RPMI7951 (cell line): ENCODE results near the gene ANTXR1. TPM values are rescaled to one million over a fixed set of nuclear protein-coding genes. Genes with fewer than 3 reads are reported as not detected.
"Not testable (repeated sequence)": the region's sequence is repeated elsewhere in the genome, so short reads cannot be mapped to it uniquely, and the experiment has no call there.

Source experiments
- DNase-seq: peaks from one replicate; pipeline ENCODE4 v3.0.0-alpha.2; 2012; ENCODE audit warnings: low read depth
- total RNA-seq: library from RNA; depleted of rRNA; stranded (reverse); fragments of >200 nt; shearing (Covaris generic); gene quantifications from 2 replicates; pipeline ENCODE4 v1.2.3, GENCODE V29; 2014

ANTXR1 gene
- total RNA-seq, 1 experiment from 2014 or later: 69.7 TPM

DNA sequence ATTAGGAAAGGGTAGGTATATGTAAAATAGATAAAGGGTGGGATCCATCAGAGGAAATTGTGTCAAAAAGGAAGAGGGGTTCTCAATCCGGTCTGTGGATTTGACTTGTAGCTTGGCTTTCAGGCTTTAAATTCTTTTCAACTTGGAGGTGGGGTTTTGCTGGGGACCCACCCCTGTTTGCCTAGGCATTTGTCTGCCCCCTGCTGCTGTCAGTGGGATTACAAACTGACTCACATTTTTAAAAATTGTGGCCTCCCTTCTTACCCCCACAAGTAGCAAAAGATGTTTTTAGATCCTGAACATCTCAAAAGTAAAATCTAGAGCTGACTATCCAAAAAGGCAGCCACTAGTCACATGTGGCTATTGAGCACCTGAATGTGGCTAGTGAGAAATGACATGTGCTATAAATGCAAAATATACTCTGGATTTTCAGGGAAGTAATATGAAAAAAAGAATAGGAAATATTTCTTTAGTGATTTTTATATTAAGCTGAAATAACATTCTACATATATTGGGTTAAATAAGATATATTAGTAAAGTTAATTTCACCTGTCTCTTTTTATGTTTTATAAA lies 195.1 kb downstream of the ANTXR1 start:
- DNase-seq: peak; percentile 37

DNA sequence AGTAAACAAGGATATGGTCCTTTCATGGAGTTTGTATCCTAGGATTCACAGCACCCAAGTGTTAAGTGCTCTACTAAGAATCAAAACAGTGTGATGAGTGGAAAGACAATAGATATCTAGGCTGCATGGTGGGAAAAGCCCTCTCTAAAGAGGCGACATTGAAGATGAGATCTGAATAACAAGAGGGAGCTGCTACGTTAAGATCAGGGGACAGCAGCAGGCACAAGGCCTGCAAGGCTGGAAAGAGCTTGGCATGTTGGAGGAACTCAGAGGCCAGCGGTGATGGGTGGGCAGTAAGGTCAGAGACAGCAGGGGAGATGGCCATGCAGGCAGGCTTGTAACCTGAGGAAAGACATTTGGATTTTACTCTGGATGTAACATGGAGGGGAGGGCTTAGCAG lies 196.5 kb downstream of the ANTXR1 start:
- no peak for DNase-seq

DNA sequence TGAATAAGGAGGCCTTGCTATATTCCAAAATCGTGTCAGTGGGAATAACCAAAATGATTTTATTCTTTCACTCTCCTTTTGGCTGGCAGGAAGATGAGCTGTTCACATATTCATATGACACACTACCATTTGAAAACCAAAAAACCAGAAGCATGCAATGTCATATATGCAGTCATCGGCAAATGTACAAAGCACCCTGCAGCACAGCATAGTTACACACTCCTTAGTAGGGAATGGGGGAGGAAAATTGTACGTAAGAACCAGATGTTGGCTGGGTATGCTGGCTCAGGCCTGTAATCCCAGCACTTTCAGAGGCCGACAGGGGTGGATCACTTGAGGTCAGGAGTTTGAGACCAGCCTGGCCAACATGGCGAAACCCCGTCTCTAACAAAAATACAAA lies 197.4 kb downstream of the ANTXR1 start:
- DNase-seq: peak; percentile 37

GRCh38 chr2:69211048-69211447 lies 198.1 kb downstream of the ANTXR1 start:
- no peak for DNase-seq

DNA sequence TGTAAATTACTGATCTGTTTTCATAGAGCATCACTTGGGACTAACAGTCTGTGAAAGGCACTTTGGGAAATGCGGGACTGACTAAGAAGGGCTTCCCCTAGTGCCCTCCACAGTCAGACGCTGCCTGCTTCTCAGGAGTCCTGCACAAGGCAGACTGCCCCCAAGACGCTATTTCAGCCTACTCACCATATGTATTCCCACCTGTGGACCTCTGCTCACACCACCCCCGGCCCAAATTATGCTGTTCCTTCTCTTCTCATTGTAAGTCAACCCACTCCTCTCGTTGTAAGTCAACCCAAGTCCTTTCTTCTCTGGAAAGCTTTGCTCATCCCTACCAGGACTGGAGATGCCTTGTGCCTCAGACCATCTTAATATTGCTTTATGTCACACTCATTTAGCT lies 198.7 kb downstream of the ANTXR1 start:
- DNase-seq: no peak

DNA sequence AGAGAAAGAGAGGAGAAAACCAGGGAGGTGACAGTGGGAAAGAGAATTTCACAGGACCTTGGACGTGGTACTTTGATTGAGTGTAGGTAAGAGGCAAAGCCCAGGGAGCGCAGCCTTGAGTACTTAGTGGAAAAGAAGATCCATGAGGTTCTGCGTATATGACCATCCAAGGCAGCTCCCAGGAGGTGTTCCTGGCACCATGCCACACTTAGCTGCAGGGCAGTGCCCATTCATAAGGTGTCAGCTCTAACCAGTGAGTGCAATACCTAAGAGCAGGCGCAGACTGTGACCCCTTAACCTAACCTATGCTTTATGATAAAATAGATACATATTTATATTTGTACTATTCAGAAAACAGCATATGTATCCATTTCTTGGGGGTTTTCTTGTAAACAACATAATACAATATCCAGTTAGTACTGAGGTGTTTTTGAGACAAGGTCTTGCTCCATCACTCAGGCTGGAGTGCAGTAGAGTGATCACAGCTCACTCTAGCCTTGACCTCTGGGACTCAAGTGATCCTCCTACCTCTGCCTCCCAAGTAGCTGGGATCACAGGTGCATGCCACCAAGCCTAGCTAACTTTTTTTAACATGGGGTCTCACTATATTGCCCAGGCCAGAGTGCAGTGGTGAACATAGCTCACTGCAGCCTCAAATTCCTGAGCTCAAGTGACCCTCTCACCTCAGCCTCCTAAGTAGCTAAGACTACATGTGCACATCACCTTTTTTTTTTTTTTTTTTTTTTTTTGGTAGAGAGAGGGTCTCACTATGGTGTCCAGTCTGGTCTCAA lies 199.5 kb downstream of the ANTXR1 start:
- no peak for DNase-seq

DNA sequence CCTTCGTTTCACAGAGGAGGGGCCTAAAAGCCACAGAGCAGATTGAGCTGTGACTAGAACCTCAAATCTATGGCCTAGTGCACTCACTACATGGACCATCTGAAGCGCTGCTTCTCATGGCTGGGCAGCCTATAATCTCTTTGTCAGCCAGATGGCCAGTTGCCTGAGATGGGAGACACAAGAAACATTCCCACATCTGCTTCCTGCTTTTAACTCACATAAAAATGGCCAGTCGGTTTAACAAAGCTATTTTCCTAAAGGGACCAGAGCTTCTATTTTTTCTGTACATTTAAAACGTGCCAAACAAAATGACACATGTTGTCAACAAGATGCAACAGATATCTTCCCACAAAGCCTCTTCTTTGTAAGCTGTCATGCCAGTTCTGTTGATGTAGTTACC lies 200.2 kb downstream of the ANTXR1 start:
- DNase-seq: peak; percentile 77

- DNase-seq: peak; percentile 85
These were observed 200.8 kb downstream of the ANTXR1 start for GRCh38 chr2:69213782-69214181.

- peak; percentile 98 for DNase-seq
These were observed 201.9 kb downstream of the ANTXR1 start for GRCh38 chr2:69214898-69215297.

- DNase-seq: peak; percentile 99
These were observed 203.8 kb downstream of the ANTXR1 start for GRCh38 chr2:69216535-69217332.

- no peak for DNase-seq
These were observed 204.5 kb downstream of the ANTXR1 start for GRCh38 chr2:69217333-69218080.

DNA sequence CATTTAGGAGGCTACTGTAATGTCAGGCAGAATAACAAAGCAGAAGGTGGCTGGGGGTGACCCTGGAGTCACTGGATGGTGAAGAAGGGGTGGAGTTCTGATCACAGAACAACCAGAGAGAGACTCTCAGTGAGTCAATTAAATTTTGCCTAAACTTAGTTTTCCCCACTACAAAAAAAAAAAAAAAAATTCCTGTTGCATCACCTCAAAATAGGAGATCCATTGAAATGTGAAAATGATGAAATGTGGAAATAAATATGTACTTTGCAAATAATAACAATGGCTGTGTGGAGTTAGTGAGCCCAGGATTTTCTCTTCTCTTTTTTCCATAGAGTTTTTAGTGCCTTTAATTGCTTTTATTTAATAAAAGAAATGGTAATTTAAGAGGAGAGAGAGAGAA lies 208.5 kb downstream of the ANTXR1 start:
- no peak for DNase-seq

DNA sequence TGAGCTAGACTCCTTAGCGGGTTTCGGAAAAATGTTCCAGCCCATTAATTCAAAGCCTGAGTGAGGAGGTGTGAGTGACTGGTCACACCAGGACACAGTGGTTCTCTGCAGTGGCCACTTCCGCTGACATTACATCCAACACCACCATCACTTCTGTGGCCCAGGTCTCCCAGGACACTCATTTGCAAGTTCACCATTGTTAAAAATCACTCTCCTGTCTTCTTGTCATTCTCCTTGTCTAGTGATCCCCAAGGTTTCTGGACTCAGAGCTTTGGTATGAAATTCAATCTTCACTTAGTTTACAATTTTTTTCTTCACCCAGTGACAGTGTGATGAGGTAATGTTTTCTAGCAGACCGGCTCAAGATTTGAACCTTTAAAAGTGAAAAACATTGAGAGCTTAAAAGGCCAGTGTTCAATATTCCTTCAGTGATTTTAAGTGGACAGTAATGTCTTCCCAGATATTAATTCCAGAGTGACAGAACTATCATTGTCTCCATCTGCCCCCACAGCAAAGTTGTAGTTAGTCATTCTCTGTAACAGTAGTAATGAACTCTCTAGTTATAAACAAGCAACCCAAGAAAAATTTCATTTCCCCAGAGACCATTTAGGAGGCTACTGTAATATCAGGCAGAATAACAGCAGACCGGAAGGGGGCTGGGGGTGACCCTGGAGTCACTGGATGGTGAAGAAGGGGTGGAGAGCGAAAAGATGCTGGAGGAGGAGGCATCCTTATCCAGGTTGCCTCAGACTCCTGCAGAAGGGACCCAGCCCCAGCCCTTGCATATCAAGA lies 209.2 kb downstream of the ANTXR1 start:
- peak; percentile 38 for DNase-seq

- DNase-seq: peak; percentile 68
These were observed 210.1 kb downstream of the ANTXR1 start for GRCh38 chr2:69222953-69223658.

GRCh38 chr2:69223759-69224511 lies 211.0 kb downstream of the ANTXR1 start:
- DNase-seq: no peak

DNA sequence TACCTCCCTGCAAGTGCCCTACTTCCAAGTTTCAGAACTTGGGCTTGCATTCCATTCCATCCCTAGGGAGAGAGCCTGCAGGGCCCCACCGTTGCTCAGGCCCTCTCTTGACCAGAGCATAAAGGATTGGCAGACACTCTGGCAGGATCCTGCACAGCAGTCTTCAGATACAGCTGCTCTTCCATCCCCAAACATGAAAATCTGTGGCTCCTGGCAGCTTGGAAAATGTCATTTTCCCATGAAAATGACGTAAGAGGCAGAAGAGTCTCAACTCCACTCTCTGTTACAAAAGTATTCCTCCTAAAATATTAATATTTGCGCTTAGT lies 211.5 kb downstream of the ANTXR1 start:
- DNase-seq: no peak

DNA sequence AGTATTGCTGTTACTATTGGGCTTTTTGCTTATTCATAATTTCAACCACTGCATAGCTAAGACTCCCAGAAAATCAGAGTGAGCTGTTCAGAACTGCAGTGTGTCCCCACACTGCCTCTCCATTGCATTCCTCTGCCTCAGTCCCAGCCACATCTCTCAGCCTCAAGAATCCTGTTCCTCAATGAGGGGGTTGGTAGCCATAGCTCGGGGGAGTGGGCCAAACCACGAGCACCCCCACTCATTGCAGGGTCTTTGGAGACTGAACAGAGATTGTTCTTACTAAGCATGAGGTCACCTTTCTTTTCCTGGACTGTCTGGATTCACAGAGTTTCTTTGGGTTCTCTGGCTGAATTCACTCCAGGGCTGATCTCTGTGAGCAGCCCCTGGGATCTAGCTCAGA lies 213.0 kb downstream of the ANTXR1 start:
- peak; percentile 57 for DNase-seq

DNA sequence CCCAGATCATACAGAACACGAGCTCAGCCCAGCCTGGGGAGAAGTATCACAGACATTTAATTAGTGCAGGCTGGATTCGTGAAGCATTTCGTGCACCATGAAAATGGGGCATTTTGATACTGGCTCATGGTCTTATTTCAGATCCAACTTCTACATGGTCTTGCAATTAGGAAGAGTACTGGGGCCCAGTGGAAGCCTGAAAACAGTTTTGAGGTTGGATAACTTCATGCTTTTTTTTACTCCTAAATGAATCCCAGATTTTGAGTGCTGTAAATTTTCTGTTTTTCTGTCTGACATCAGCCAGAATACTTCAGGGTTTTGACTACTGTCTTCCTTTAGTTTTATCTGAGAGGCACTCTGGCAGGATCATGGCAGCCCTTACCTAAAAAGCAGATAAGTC lies 213.9 kb downstream of the ANTXR1 start:
- DNase-seq: no peak

DNA sequence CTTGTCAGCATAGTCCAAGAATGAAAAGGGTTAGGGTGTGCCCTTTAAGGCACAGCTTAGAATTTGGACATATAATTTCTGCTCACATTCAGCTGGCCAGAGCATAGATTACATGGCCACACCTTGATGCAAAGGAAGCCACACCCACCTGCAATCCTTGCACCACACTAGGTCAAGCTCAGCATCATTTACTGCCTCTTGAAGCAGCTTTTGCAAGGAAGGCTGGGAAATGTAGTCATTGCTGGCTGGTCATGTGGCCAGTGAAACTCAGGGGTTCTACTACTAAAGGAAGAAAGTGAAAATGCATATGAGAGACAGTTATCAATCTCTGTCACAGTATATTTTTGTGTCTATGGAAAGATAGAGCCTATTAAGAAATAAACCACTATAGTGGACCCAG lies 214.7 kb downstream of the ANTXR1 start:
- no peak for DNase-seq

- DNase-seq: not testable (repeated sequence)
These were observed 218.0 kb downstream of the ANTXR1 start for GRCh38 chr2:69230946-69231345.
